Right cardiac atrium (tissue), 5 donors: ENCODE data around the gene GPATCH2. TPM values are rescaled to one million over a fixed set of nuclear protein-coding genes. Genes with fewer than 3 reads are reported as not detected.
"Not testable (repeated sequence)": the region's sequence is repeated elsewhere in the genome, so short reads cannot be mapped to it uniquely, and the experiment has no call there.

Experiments used
- ATAC-seq, 2 donors: fragments of 200-7000 bp; cut with Tn5 transposase; one replicate each; pipeline versions ENCODE4 v1.8.0 to v1.9.1; 2020; ENCODE audit warnings: moderate library complexity in 2 of 2, mild to moderate bottlenecking in 1 of 2
- DNase-seq, 3 donors: peaks; one replicate each; pipeline ENCODE4 v3.0.0-alpha.2; 2020
- H3K27ac ChIP-seq: one replicate; pipeline ENCODE4 v1.5.1; 2013; ENCODE audit warnings: mild to moderate bottlenecking, low read length, control low read depth, moderate library complexity
- H3K27me3 ChIP-seq: one replicate; pipeline ENCODE4 v1.6.1; 2013; ENCODE audit not compliant: control insufficient read depth, insufficient read depth
- H3K4me1 ChIP-seq: one replicate; pipeline ENCODE4 v1.6.1; 2013; ENCODE audit warnings: low read length; ENCODE audit not compliant: control insufficient read depth, insufficient read depth
- H3K4me3 ChIP-seq: one replicate; pipeline ENCODE4 v1.5.1; 2013; ENCODE audit warnings: low read length, control low read depth
- H3K9me3 ChIP-seq: one replicate; pipeline ENCODE4 v1.6.1; 2013; ENCODE audit warnings: low read length; ENCODE audit not compliant: control insufficient read depth
- WGBS: extraction: QIAGEN DNeasy Blood & Tissue Kit; methylation state at CpG from one replicate; pipeline ENCODE4 v1.1.7; 2013; 5-methylcytosine and 5-hydroxymethylcytosine counted together
- intact Hi-C, 4 donors: fragments of 100-400 bp; cut with DNase I; formaldehyde crosslinking; loops; one replicate each; pipeline versions ENCODE4 v1.11.0 to v1.14.0; 2022 to 2023
- polyA plus RNA-seq: library from polyadenylated mRNA; stranded (reverse); fragments of 200-250 nt; gene quantifications from one replicate; pipeline ENCODE4 v1.2.3, GENCODE V29; 2013
- total RNA-seq, 4 donors: library from RNA; stranded (reverse); fragmentation: NEBNext Ultra II Directional; extraction: Animal tissue kit (Norgen Biotek cat#: 25700); gene quantifications; one replicate each; pipeline ENCODE4 v1.2.1, GENCODE V29; 2021
- donor health status: healthy with polysubstance abuse.
- donor health status: DM: no; HTN: yes; CAD: no.
- donor health status: DM: no; HTN: no; CAD: no.
- donor health status: DM: no; HTN: yes; CAD: no; lungs with severe emphysema.
- donor health status: DM: yes; HTN: yes; CAD: no.

The GPATCH2 gene
- total and polyA plus RNA-seq, 5 donors, result 3.9 to 11.6 (median 9.3) TPM

DNA sequence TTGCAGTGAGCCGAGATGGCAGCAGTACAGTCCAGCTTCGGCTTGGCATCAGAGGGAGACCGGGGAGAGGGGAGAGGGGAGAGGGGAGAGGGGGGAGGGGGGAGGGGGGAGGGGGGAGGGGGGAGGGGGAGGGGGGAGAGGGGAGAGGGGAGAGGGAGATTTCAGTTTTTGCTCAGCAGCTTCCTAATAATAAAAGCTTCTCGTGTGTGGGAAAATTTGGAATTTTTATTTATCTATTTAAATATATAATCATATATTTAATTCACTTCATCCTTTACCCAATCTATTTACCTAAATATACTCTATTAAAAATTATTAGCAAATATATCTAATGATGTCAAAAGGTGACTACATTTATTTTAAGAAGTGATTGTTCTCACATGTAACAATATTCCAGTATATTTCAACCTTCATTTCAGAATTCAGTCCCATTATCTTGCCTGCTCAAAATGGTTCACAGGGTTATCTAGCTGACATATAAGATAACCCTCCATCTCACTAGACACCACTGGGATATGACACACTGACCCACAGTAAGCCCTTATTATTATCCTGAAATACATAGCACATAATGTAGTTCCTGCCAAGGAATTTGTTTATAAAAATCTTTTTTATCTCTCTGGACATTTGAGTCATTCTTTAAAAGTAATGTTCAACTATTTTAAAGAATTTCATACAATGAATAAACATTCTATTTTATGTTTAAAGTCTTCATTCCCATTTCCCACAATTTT, 105.9 kb downstream of the GPATCH2 start:
- ATAC-seq, result peak in 1 of 2 donors; percentile 57
- H3K27me3 ChIP-seq, result no peaks in the 10 kb centered on the region
- H3K27ac ChIP-seq, result no peak overlapping the region
- H3K4me3 ChIP-seq, result no peak overlapping the region
- no peak for DNase-seq
- 79% methylated on average over 2 of the region's 4 CpGs for WGBS
- intact Hi-C loops, result no loop called here
- H3K4me1 ChIP-seq, result no peaks in the 10 kb centered on the region
- no peaks in the 10 kb centered on the region for H3K9me3 ChIP-seq

DNA sequence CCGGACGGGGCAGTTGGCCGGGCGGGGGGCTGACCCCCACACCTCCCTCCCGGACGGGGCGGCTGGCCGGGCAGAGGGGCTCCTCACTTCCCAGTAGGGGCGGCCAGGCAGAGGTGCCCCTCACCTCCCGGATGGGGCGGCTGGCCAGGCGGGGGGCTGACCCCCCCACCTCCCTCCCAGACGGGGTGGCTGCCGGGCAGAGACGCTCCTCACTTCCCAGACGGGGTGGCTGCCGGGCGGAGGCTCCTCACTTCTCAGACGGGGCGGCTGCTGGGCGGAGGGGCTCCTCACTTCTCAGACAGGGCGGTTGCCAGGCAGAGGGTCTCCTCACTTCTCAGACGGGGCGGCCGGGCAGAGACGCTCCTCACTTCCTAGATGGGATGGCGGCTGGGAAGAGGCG, 107.0 kb downstream of the GPATCH2 start:
- H3K4me1 ChIP-seq, H3K9me3 ChIP-seq, intact Hi-C loops, H3K4me3 ChIP-seq, ATAC-seq, H3K27me3 ChIP-seq, H3K27ac ChIP-seq: not testable (repeated sequence)
- 89% methylated on average over 11 of the region's 28 CpGs for WGBS
- DNase-seq, result peak in 2 of 3 donors; percentile 33 to 59

DNA sequence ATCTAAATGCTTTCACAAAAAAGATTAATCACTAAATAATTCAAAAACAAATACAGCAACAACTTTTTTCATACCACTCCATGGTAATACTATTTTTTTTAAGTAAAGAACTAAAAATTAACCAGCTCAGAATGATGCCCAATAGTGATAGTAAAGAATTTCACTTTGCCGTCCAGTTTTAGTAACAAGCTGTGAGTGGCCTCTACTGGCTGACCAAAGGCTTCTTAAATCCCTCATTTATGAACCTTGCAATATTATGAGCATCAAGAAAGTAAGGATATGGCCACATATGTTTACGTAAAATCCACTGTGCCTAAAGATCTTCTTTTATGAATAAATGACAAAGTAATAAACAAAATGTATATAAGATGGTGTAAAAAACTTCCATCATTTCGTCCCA, 108.6 kb downstream of the GPATCH2 start:
- H3K4me1 ChIP-seq, result no peaks in the 10 kb centered on the region
- intact Hi-C loops, result no loop called here
- H3K4me3 ChIP-seq, result no peak overlapping the region
- ATAC-seq (no peak), DNase-seq (no peak)
- WGBS, result 86% methylated on average over 3 of the region's 3 CpGs
- no peaks in the 10 kb centered on the region for H3K27me3 ChIP-seq
- no peaks in the 10 kb centered on the region for H3K9me3 ChIP-seq
- H3K27ac ChIP-seq, result no peak overlapping the region

GRCh38 chr1:217521317-217521716, 109.6 kb downstream of the GPATCH2 start:
- no peak overlapping the region for H3K4me3 ChIP-seq
- no peaks in the 10 kb centered on the region for H3K9me3 ChIP-seq
- WGBS, result 88% methylated on average over 4 of the region's 4 CpGs
- intact Hi-C loops, result no loop called here
- ATAC-seq (peak in 1 of 2 donors; percentile 29), DNase-seq (no peak)
- no peaks in the 10 kb centered on the region for H3K4me1 ChIP-seq
- H3K27ac ChIP-seq, result no peak overlapping the region
- no peaks in the 10 kb centered on the region for H3K27me3 ChIP-seq

DNA sequence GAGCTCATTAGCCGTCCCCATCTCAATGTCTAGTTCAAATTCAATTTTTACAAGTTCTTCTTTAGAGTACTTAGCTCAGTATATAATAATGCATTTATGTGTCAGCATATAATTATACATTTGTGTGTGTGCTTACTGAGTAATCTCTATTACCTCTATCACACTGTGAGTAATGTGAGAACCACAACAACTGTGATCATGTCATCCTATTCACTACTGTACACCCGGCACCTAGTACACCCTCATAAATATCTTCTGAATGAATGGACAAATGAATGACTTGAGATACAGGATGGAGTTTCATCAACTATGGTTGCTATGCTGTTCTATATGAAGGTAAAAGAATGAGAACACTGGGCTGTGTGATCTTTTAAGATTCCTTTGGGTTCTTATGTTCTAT, 124.0 kb downstream of the GPATCH2 start:
- intact Hi-C loops, result no loop called here
- H3K27me3 ChIP-seq, result no peaks in the 10 kb centered on the region
- no peaks in the 10 kb centered on the region for H3K9me3 ChIP-seq
- 96% methylated on average over 2 of the region's 2 CpGs for WGBS
- no peaks in the 10 kb centered on the region for H3K4me1 ChIP-seq
- DNase-seq (no peak), ATAC-seq (no peak)
- H3K4me3 ChIP-seq, result no peak overlapping the region
- H3K27ac ChIP-seq, result no peak overlapping the region

GRCh38 chr1:217498209-217498608, 132.7 kb downstream of the GPATCH2 start:
- ATAC-seq (no peak), DNase-seq (no peak)
- no peak overlapping the region for H3K27ac ChIP-seq
- intact Hi-C loops, result no loop called here
- no peak overlapping the region for H3K4me3 ChIP-seq
- H3K27me3 ChIP-seq, result no peaks in the 10 kb centered on the region
- 94% methylated on average over 5 of the region's 5 CpGs for WGBS
- no peaks in the 10 kb centered on the region for H3K4me1 ChIP-seq
- no peaks in the 10 kb centered on the region for H3K9me3 ChIP-seq

GRCh38 chr1:217495249-217495648, 135.6 kb downstream of the GPATCH2 start:
- Histone ChIP-seq H3K9me3 (no peaks in the 10 kb centered on the region), H3K4me1 (no peaks in the 10 kb centered on the region), H3K4me3 (no peak overlapping the region), H3K27me3 (no peaks in the 10 kb centered on the region), H3K27ac (no peak overlapping the region)
- intact Hi-C loops, result no loop called here
- DNase-seq, result no peak
- ATAC-seq, result no peak

DNA sequence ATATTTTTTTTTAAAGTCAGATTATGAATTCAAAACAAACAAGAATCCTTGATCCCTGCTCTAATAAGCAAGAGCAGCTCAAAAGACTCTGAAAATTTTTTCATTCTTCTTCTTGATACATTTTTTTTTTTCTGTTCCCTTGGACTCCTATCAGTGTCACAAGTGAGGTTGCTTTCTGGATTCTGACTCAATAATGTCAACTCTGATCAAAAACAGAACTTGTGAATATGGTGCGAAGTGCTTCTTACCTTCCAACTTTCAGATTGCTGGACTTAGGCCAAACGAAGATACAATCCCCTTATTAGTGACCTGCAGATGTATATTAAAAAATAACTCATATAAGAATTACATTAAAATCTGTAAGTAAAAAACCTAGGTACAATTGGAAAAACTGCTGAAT, 136.1 kb downstream of the GPATCH2 start:
- ATAC-seq (no peak), DNase-seq (no peak)
- H3K4me1 ChIP-seq, result no peaks in the 10 kb centered on the region
- 87% methylated on average over 2 of the region's 2 CpGs for WGBS
- intact Hi-C loops, result no loop called here
- no peaks in the 10 kb centered on the region for H3K9me3 ChIP-seq
- no peaks in the 10 kb centered on the region for H3K27me3 ChIP-seq
- H3K27ac ChIP-seq, result no peak overlapping the region
- H3K4me3 ChIP-seq, result no peak overlapping the region

GRCh38 chr1:217493290-217493689, 137.6 kb downstream of the GPATCH2 start:
- DNase-seq (no peak), ATAC-seq (no peak)
- WGBS, result 87% methylated on average over 1 of the region's 1 CpG
- intact Hi-C loops, result no loop called here
- no peaks in the 10 kb centered on the region for H3K27me3 ChIP-seq
- no peak overlapping the region for H3K27ac ChIP-seq
- no peak overlapping the region for H3K4me3 ChIP-seq
- H3K9me3 ChIP-seq, result no peaks in the 10 kb centered on the region
- H3K4me1 ChIP-seq, result no peaks in the 10 kb centered on the region

DNA sequence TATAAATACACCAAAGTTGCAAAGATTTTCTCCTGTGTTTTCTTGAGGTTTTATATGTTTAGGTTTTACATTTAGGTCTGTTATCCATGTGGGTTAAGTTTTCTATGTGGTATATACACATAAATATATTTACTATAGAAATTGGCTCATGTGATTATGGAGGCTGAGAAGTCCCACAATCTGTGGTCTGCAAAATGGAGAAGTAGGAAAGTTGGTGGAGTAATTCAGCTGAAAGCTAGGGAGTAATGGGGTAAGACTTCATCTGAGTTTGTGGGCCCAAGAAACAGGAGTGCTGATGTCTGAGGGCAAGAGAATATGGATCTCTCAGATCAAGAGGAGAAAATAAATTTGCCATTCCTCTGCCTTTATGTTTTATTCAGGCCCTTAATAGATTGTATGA, 146.0 kb downstream of the GPATCH2 start:
- no peaks in the 10 kb centered on the region for H3K4me1 ChIP-seq
- DNase-seq, result no peak
- no peak overlapping the region for H3K27ac ChIP-seq
- no peaks in the 10 kb centered on the region for H3K27me3 ChIP-seq
- H3K9me3 ChIP-seq, result no peaks in the 10 kb centered on the region
- no peak for ATAC-seq
- intact Hi-C loops, result no loop called here
- H3K4me3 ChIP-seq, result no peak overlapping the region

GRCh38 chr1:217482356-217483102, 148.4 kb downstream of the GPATCH2 start:
- H3K27me3 ChIP-seq, result no peaks in the 10 kb centered on the region
- no peak overlapping the region for H3K27ac ChIP-seq
- intact Hi-C loops, result no loop called here
- no peaks in the 10 kb centered on the region for H3K9me3 ChIP-seq
- DNase-seq, result no peak
- WGBS, result 73% methylated on average over 3 of the region's 3 CpGs
- H3K4me1 ChIP-seq, result no peaks in the 10 kb centered on the region
- ATAC-seq, result no peak
- no peak overlapping the region for H3K4me3 ChIP-seq
